Endothelial cell of umbilical vein (primary cell): ENCODE results near the gene RPS6KA4. TPM values are rescaled to one million over a fixed set of nuclear protein-coding genes. Genes with fewer than 3 reads are reported as not detected.

Source experiments
- BruUV-seq: library from RNA; stranded (reverse); fragments of 400-500 nt; replicated peaks from 2 replicates; lab custom pipeline; 2021; lab: Mats Ljungman, UMichigan
- CTCF ChIA-PET: fragments of 300-600, 350-600 bp; sonication (Branson Sonifier 250); formaldehyde crosslinking; loops from one replicate; lab custom pipeline; 2021; ENCODE audit warnings: antibody characterized with exemption, inconsistent platforms; lab: Charles Lee
- POLR2A ChIA-PET: fragments of 300-600, 350-600 bp; sonication (Branson Sonifier 250); formaldehyde crosslinking; loops from one replicate; lab custom pipeline; 2021; ENCODE audit warnings: antibody characterized with exemption, inconsistent platforms; lab: Charles Lee
- DNase-seq: peaks from one replicate; pipeline ENCODE4 v3.0.0-alpha.2; 2011; ENCODE audit warnings: low read depth, low spot score
- FAIRE-seq: peaks from 2 replicates; lab custom pipeline; 2011; peaks lifted over from hg19 to GRCh38; lab: Jason Lieb, UNC
- H2AFZ ChIP-seq: 2 replicates; pipeline ENCODE4 v1.6.0; 2012; ENCODE audit warnings: low read depth, low read length, control low read depth, inconsistent platforms
- H3K27ac ChIP-seq: 2 replicates; pipeline ENCODE4 v1.5.1; 2011; ENCODE audit warnings: low read depth, mild to moderate bottlenecking, control low read depth, low read length, moderate library complexity; ENCODE audit not compliant: insufficient read depth
- H3K27me3 ChIP-seq, 2 experiments: 2 replicates each; pipeline versions ENCODE4 v1.6.0 to v1.6.1; 2011; ENCODE audit warnings: low read length in 2 of 2, mixed read lengths in 1 of 2; ENCODE audit not compliant: control insufficient read depth in 2 of 2, insufficient read depth in 2 of 2
- H3K36me3 ChIP-seq, 2 experiments: 2 replicates in 1 of 2; 3 replicates in 1 of 2; pipeline ENCODE4 v1.5.1; 2011; ENCODE audit warnings: low read length in 2 of 2, mild to moderate bottlenecking in 1 of 2, moderate library complexity in 1 of 2; ENCODE audit not compliant: control insufficient read depth in 2 of 2, insufficient read depth in 2 of 2; ENCODE audit errors: extremely low read depth in 1 of 2
- H3K4me1 ChIP-seq: 3 replicates; pipeline ENCODE4 v1.5.1; 2011; ENCODE audit warnings: mild to moderate bottlenecking, low read length; ENCODE audit not compliant: control insufficient read depth, insufficient read depth; ENCODE audit errors: extremely low read depth
- H3K4me2 ChIP-seq: 2 replicates; pipeline ENCODE4 v1.6.1; 2011; ENCODE audit warnings: low read length, control low read depth, mixed read lengths; ENCODE audit not compliant: insufficient read depth
- H3K4me3 ChIP-seq, 3 experiments: fragments of 200-600 bp in 1 of 3; sonication (generic), shearing (Covaris generic) in 1 of 3; replicated peaks in 1 of 3; 2 replicates each; pipeline ENCODE4 v1.5.1; 2011 to 2016; ENCODE audit warnings: control low read depth in 3 of 3, low read length in 3 of 3, mild to moderate bottlenecking in 2 of 3, inconsistent platforms in 1 of 3, low read depth in 1 of 3, moderate library complexity in 1 of 3; ENCODE audit not compliant: insufficient read depth in 1 of 3
- H3K79me2 ChIP-seq: 2 replicates; pipeline ENCODE4 v1.6.0; 2012; ENCODE audit warnings: low read length, inconsistent platforms; ENCODE audit not compliant: control insufficient read depth, insufficient read depth
- H3K9ac ChIP-seq: replicated peaks from 2 replicates; pipeline ENCODE3; 2011; ENCODE audit warnings: low read length, control low read depth; ENCODE audit not compliant: insufficient read depth; ENCODE audit errors: extremely low read depth
- H3K9me1 ChIP-seq: replicated peaks from 3 replicates; pipeline ENCODE4 v1.6.0; 2011; ENCODE audit warnings: mild to moderate bottlenecking, low read length; ENCODE audit not compliant: control insufficient read depth, insufficient read depth; ENCODE audit errors: extremely low read depth
- H3K9me3 ChIP-seq: replicated peaks from 2 replicates; pipeline ENCODE4 v1.5.1; 2012; ENCODE audit warnings: low read length, inconsistent platforms; ENCODE audit not compliant: control insufficient read depth, insufficient read depth
- H4K20me1 ChIP-seq: replicated peaks from 2 replicates; pipeline ENCODE3; 2011; ENCODE audit warnings: mild to moderate bottlenecking, low read length; ENCODE audit not compliant: control insufficient read depth, insufficient read depth; ENCODE audit errors: extremely low read depth
- EZH2 ChIP-seq: IDR thresholded peaks from 2 replicates; pipeline ENCODE4 v1.6.1; 2012; ENCODE audit warnings: borderline replicate concordance, low read depth, mild to moderate bottlenecking, moderate library complexity, low read length, inconsistent platforms; ENCODE audit not compliant: severe bottlenecking
- FOS ChIP-seq: IDR thresholded peaks from 2 replicates; pipeline ENCODE4 v1.6.1; 2011; ENCODE audit warnings: mild to moderate bottlenecking, low read length, moderate library complexity, borderline replicate concordance; ENCODE audit not compliant: insufficient read depth
- JUN ChIP-seq: IDR thresholded peaks from 2 replicates; pipeline ENCODE4 v1.6.1; 2011; ENCODE audit warnings: borderline replicate concordance, low read depth; ENCODE audit not compliant: insufficient read length, insufficient read depth
- MAX ChIP-seq: IDR thresholded peaks from 2 replicates; pipeline ENCODE4 v1.6.1; 2011; ENCODE audit not compliant: insufficient read depth, insufficient read length
- MYC ChIP-seq: IDR thresholded peaks from one replicate; pipeline ENCODE4 v1.6.1; 2011; ENCODE audit warnings: mild to moderate bottlenecking, low read depth, low read length
- POLR2A ChIP-seq: IDR thresholded peaks from 2 replicates; pipeline ENCODE4 v1.6.1; 2012; ENCODE audit warnings: low read depth, mild to moderate bottlenecking, control low read depth, low read length
- dilution Hi-C: fragments of 300-500 bp; cut with MboI; formaldehyde crosslinking; loops from one replicate; pipeline ENCODE4 v1.15.0; 2019; ENCODE audit warnings: low sequenced_read_pairs; ENCODE audit not compliant: extremely low pct_ligation_motif_present
- intact Hi-C: fragments of 100-400 bp; cut with micrococcal nuclease; formaldehyde crosslinking; loops from one replicate; pipeline ENCODE4 v1.10.0; 2022
- polyA plus RNA-seq, 4 experiments: library from polyadenylated mRNA; depleted of rRNA in 3 of 4; stranded (reverse) in 3 of 4; unstranded in 1 of 4; fragments of >200 nt; gene quantifications; 2 replicates each; pipeline versions ENCODE4 v1.2.1 to v1.2.3, GENCODE V29; 2011 to 2012; ENCODE audit warnings: missing spikeins in 1 of 4
- total RNA-seq: library from RNA; stranded (reverse); gene quantifications from 2 replicates; pipeline ENCODE4 v1.2.3, GENCODE V29; 2021

RPS6KA4 gene
- total and polyA plus RNA-seq, 2 donors (not counting 3 experiments of a cell fraction or from before 2014, with no cell fraction given) = 26.5 to 44.1 TPM

- no peaks in the 10 kb centered on the region for H3K9me1 ChIP-seq
- CTCF ChIA-PET = no interaction called here
- POLR2A ChIA-PET = no interaction called here
Observed at GRCh38 chr11:64389851-64390250, 30.9 kb downstream of the RPS6KA4 start.

GRCh38 chr11:64390558-64390957 is 31.6 kb downstream of the RPS6KA4 start:
- H3K9me1 ChIP-seq = no peaks in the 10 kb centered on the region
- H3K79me2 ChIP-seq = no peaks in the 10 kb centered on the region
- FAIRE-seq (no peak), DNase-seq (no peak)
- POLR2A ChIA-PET = no interaction called here
- intact Hi-C loops = no loop called here
- CTCF ChIA-PET = interaction anchor here (0.7 kb wide), 1 partner anchor 126 kb away, joined by 4 read pairs; no protein-coding TSS in a partner anchor
- no peaks in the 10 kb centered on the region for H4K20me1 ChIP-seq
- H3K36me3 ChIP-seq = no peaks in the 10 kb centered on the region
- dilution Hi-C loops = no loop called here
- no peak for TF ChIP-seq POLR2A
- no peaks in the 10 kb centered on the region for H3K9me3 ChIP-seq
- H3K4me1 ChIP-seq = no peaks in the 10 kb centered on the region
- H3K4me2 ChIP-seq = no peak overlapping the region
- no peak overlapping the region for H3K4me3 ChIP-seq
- peaks cover 0 to 11% of the 10 kb centered on the region in 2 experiments for H3K27me3 ChIP-seq
- no TSS peak for BruUV-seq
- no peak overlapping the region for H3K27ac ChIP-seq
- H2AFZ ChIP-seq = no peak overlapping the region
- H3K9ac ChIP-seq = no peak overlapping the region

More at GRCh38 chr11:64389851-64390250, 30.9 kb downstream of the RPS6KA4 start:
- dilution Hi-C loops (no loop called here), intact Hi-C loops (no loop called here)
- Histone ChIP-seq H3K4me3 (no peak overlapping the region), H3K36me3 (no peaks in the 10 kb centered on the region), H3K4me2 (no peak overlapping the region), H3K4me1 (no peaks in the 10 kb centered on the region), H4K20me1 (no peaks in the 10 kb centered on the region), H3K79me2 (no peaks in the 10 kb centered on the region), H2AFZ (no peak overlapping the region), H3K27me3 (peaks cover 0 to 10% of the 10 kb centered on the region in 2 experiments), H3K27ac (no peak overlapping the region), H3K9me3 (no peaks in the 10 kb centered on the region), H3K9ac (no peak overlapping the region)
- no TSS peak for BruUV-seq
- no peak for DNase-seq
- FAIRE-seq = no peak
- TF ChIP-seq EZH2 (no peak), JUN (no peak), FOS (no peak), MAX (no peak), MYC (no peak), POLR2A (no peak)
